HepG2 (cell line): ENCODE results near the gene THOC7. TPM values are rescaled to one million over a fixed set of nuclear protein-coding genes. Genes with fewer than 3 reads are reported as not detected.

Experiments used
- ARNT ChIP-seq: fragments of 450-650 bp; IDR thresholded peaks from 2 replicates; pipeline ENCODE4 v1.6.1; 2017
- E2F1 ChIP-seq: sonication (generic); formaldehyde crosslinking; IDR thresholded peaks from 2 replicates; pipeline ENCODE4 v1.5.0; 2020; ENCODE audit warnings: missing genetic modification reagents
- HINFP ChIP-seq: sonication (generic); formaldehyde crosslinking; IDR thresholded peaks from 2 replicates; pipeline ENCODE4 v1.4.0; 2020; ENCODE audit warnings: low read depth, mild to moderate bottlenecking, missing genetic modification reagents
- IRF9 ChIP-seq: sonication (generic); formaldehyde crosslinking; IDR thresholded peaks from 2 replicates; pipeline ENCODE4 v1.8.0; 2022; ENCODE audit warnings: missing genetic modification reagents, mild to moderate bottlenecking, borderline replicate concordance
- KAT2B ChIP-seq: fragments of 150-350 bp; IDR thresholded peaks from 2 replicates; pipeline ENCODE4 v1.6.1; 2014; ENCODE audit warnings: low read depth, low read length, borderline replicate concordance
- PATZ1 ChIP-seq: sonication (generic); formaldehyde crosslinking; IDR thresholded peaks from 2 replicates; pipeline ENCODE4 v1.4.0; 2020; ENCODE audit warnings: missing genetic modification reagents
- ZBTB26 ChIP-seq: IDR thresholded peaks from 2 replicates; pipeline ENCODE4 v1.6.1; 2016; ENCODE audit warnings: missing compliant biosample characterization, missing genetic modification reagents, borderline replicate concordance
- ZNF318 ChIP-seq: sonication (generic); formaldehyde crosslinking; IDR thresholded peaks from 2 replicates; pipeline ENCODE4 v1.4.0; 2020; ENCODE audit warnings: mild to moderate bottlenecking, missing genetic modification reagents
- ZNF704 ChIP-seq: sonication (generic); formaldehyde crosslinking; IDR thresholded peaks from 2 replicates; pipeline ENCODE4 v1.8.1; 2023; ENCODE audit warnings: mild to moderate bottlenecking, inconsistent platforms, moderate library complexity, missing genetic modification reagents, borderline replicate concordance
- polyA plus RNA-seq, 8 experiments: library from polyadenylated mRNA; depleted of rRNA in 3 of 8; stranded (reverse) in 7 of 8; unstranded in 1 of 8; fragments of >200 nt; fragmentation: Illumina TruSeq in 4 of 8; extraction: Trizol in 4 of 8; gene quantifications; 2 replicates each; pipeline versions ENCODE4 v1.2.1 to v1.2.3, GENCODE V29; 2011 to 2016; ENCODE audit warnings: low read depth in 4 of 8, missing spikeins in 1 of 8, mixed read lengths in 1 of 8; ENCODE audit not compliant: insufficient read depth in 1 of 8
- total RNA-seq, 5 experiments: library from RNA; depleted of rRNA; stranded (reverse); fragments of >200 nt; fragmentation: Illumina TruSeq; extraction: Trizol; gene quantifications; 2 replicates each; pipeline ENCODE4 v1.2.3, GENCODE V29; 2016; ENCODE audit warnings: low read depth in 1 of 5

The THOC7 gene
- total and polyA plus RNA-seq, 2 of the 13 experiments (the other 11 are each of a cell fraction or from before 2014, with no cell fraction given), result 32.8 to 63.5 TPM

GRCh38 chr3:63863150-63864007, at the start of gene THOC7, which contains the start of gene ATXN7 (continued):
- TF ChIP-seq ZNF318, result 0 out of 2 replicates have a peak, but pooled peaks have one; percentile 26
- TF ChIP-seq IRF9 (CRISPR knock-in tag), result no peak
- TF ChIP-seq ZBTB26 (CRISPR knock-in tag), result no peak
- 0 out of 2 replicates have a peak, but pooled peaks have one; percentile 43 for TF ChIP-seq HINFP
- TF ChIP-seq ZNF704, result 0 out of 2 replicates have a peak, but pooled peaks have one; percentile 46
- TF ChIP-seq ARNT, result no peak
- TF ChIP-seq E2F1 (CRISPR knock-in tag), result peak; percentile 22; the same call in 1 of the 2 replicates
- 0 out of 2 replicates have a peak, but pooled peaks have one; percentile 37 for TF ChIP-seq PATZ1 (CRISPR knock-in tag)
- no peak for TF ChIP-seq KAT2B
